ENCODE data around the gene FAM171A2. TPM values are rescaled to one million over a fixed set of nuclear protein-coding genes. Genes with fewer than 3 reads are reported as not detected.

Gene FAM171A2
- total RNA-seq, 1 experiment from 2014 or later: 27.5 TPM

GRCh38 chr17:44317545-44317944 lies 46.1 kb downstream of the FAM171A2 start:
- no peak overlapping the region for H2BK20ac ChIP-seq (ENCODE audit: low read depth, low read length, poor library complexity, severe bottlenecking)

More at GRCh38 chr17:44317545-44317944, 46.1 kb downstream of the FAM171A2 start:
- 0 out of 7 replicates have a peak overlapping the region, but pooled peaks of 1 of the 3 experiments have one; percentile 9 for H3K27ac Mint-ChIP-seq
- Histone ChIP-seq H4K5ac (ENCODE audit: insufficient read length, low read depth, low read length) (no peak overlapping the region), H3K79me1 (ENCODE audit: insufficient read depth, low read depth, low read length, poor library complexity, severe bottlenecking) (peaks cover 4% of the 10 kb centered on the region), H2AFZ (ENCODE audit: low read length) (no peak overlapping the region), H3K79me2 (ENCODE audit: insufficient read depth, low read length) (no peaks in the 10 kb centered on the region), H3K23me2 (ENCODE audit: insufficient read length, low read depth, low read length, poor library complexity, severe bottlenecking) (peaks cover 19% of the 10 kb centered on the region), H3K27me3 (ENCODE audit: insufficient read depth, low read length) (peaks cover 8% of the 10 kb centered on the region; the same call in 1 of the 2 replicates), H3K23ac (ENCODE audit: insufficient read length, low read depth, low read length) (no peak overlapping the region), H3K18ac (ENCODE audit: insufficient read length, low read depth, low read length) (no peak overlapping the region), H4K20me1 (ENCODE audit: control insufficient read depth, insufficient read depth, insufficient read length) (peaks cover 2% of the 10 kb centered on the region), H3K4ac (ENCODE audit: low read depth, low read length) (no peak overlapping the region), H4K8ac (replicated peaks; ENCODE audit: insufficient read length, low read depth, low read length) (no peak overlapping the region), H3K56ac (ENCODE audit: insufficient read length, low read depth, low read length) (no peak overlapping the region), H3K4me1 (ENCODE audit: insufficient read depth, low read length) (no peaks in the 10 kb centered on the region), H3K27ac (ENCODE audit: insufficient read length, low read depth, low read length) (no peak overlapping the region), H3T11ph (ENCODE audit: low read length) (no peak overlapping the region), H4K91ac (ENCODE audit: insufficient read length, low read depth, low read length) (no peak overlapping the region), H2BK120ac (ENCODE audit: low read depth, low read length, poor library complexity, severe bottlenecking) (no peak overlapping the region), H3K9ac (ENCODE audit: extremely low read depth, insufficient read length, low read length) (no peak overlapping the region), H3K4me2 (ENCODE audit: insufficient read depth, insufficient read length, low read length) (no peak overlapping the region), H2AK5ac (ENCODE audit: insufficient read length, low read length) (no peak overlapping the region), H2BK12ac (ENCODE audit: insufficient read length, low read depth, low read length) (no peak overlapping the region), H2BK5ac (ENCODE audit: insufficient read length, low read length) (no peak overlapping the region), H2BK15ac (ENCODE audit: low read depth, low read length) (no peak overlapping the region), H3K9me3 (ENCODE audit: control insufficient read depth, low read depth, low read length) (no peaks in the 10 kb centered on the region), H3K14ac (ENCODE audit: insufficient read depth, low read length) (no peak overlapping the region)
- peaks cover 17 to 42% (median 30%) of the 10 kb centered on the region in 3 experiments for H3K36me3 Mint-ChIP-seq (ENCODE audit: insufficient read depth in 1 of 3, low read depth in 3 of 3)
- H3K9me3 Mint-ChIP-seq: no peaks in the 10 kb centered on the region
- peak overlapping the region in 1 of 2 experiments; percentile 79; a peak in 2 of 5 replicates for H3K4me3 Mint-ChIP-seq
- peaks cover 34% of the 10 kb centered on the region for H3K27me3 Mint-ChIP-seq (ENCODE audit: low read depth)
- DNase-seq: no peak
- WGBS (ENCODE audit: extremely low coverage, insufficient read length, low lambda C conversion rate): no CpG with 5 or more reads among the region's 6 CpGs
- peaks cover 12 to 16% of the 10 kb centered on the region in 2 experiments for H3K4me1 Mint-ChIP-seq
- TF ChIP-seq CTCF (conservative IDR thresholded peaks at IDR 0.05): no peak

Data from H9 (cell line).